RWPE2 (cell line): ENCODE data around the gene SLC35F5.
A peak's percentile ranks its signal among the peaks of the same experiment; 100 is the strongest.
"Not testable (repeated sequence)": the region's sequence is repeated elsewhere in the genome, so short reads cannot be mapped to it uniquely, and the experiment has no call there.

ENCODE experiments used
- ATAC-seq: fragments of 200-7000 bp; cut with Tn5 transposase; 3 replicates; pipeline ENCODE4 v1.9.1; 2021; ENCODE audit warnings: low read depth
- DNase-seq: peaks from one replicate; pipeline ENCODE4 v3.0.0-alpha.2; 2020; ENCODE audit warnings: low spot score
- H3K27ac ChIP-seq: fragments of 450-650 bp; 2 replicates; pipeline ENCODE4 v1.5.1; 2017; ENCODE audit warnings: mild to moderate bottlenecking; ENCODE audit not compliant: poor library complexity, severe bottlenecking
- H3K27me3 ChIP-seq: fragments of 250-450 bp; sonication (Bioruptor Pico); 2 replicates; pipeline ENCODE4 v1.5.1; 2021; ENCODE audit warnings: mild to moderate bottlenecking, moderate library complexity; ENCODE audit not compliant: insufficient read depth, poor library complexity, severe bottlenecking
- H3K36me3 ChIP-seq: fragments of 250-450 bp; sonication (Bioruptor Pico); 2 replicates; pipeline ENCODE4 v1.5.1; 2020; ENCODE audit warnings: low read depth, mild to moderate bottlenecking, moderate library complexity
- H3K4me1 ChIP-seq: fragments of 250-450 bp; sonication (Bioruptor Pico); 2 replicates; pipeline ENCODE4 v1.5.1; 2021; ENCODE audit warnings: mild to moderate bottlenecking, moderate library complexity; ENCODE audit not compliant: insufficient read depth, poor library complexity, severe bottlenecking
- H3K4me3 ChIP-seq: fragments of 250-450 bp; sonication (Bioruptor Pico); 2 replicates; pipeline ENCODE4 v1.5.1; 2021; ENCODE audit warnings: mild to moderate bottlenecking, moderate library complexity; ENCODE audit not compliant: severe bottlenecking
- H3K9me3 ChIP-seq: fragments of 250-450 bp; sonication (Bioruptor Pico); 2 replicates; pipeline ENCODE4 v1.5.1; 2021; ENCODE audit warnings: mild to moderate bottlenecking, moderate library complexity; ENCODE audit not compliant: severe bottlenecking
- CTCF ChIP-seq: fragments of 450-650 bp; IDR thresholded peaks from one replicate; pipeline ENCODE4 v1.5.1; 2017; ENCODE audit warnings: mild to moderate bottlenecking, moderate library complexity; ENCODE audit not compliant: poor library complexity, severe bottlenecking

Gene SLC35F5

GRCh38 chr2:113692698-113693428, 63.6 kb downstream of the SLC35F5 start:
- no peaks in the 10 kb centered on the region for H3K4me1 ChIP-seq
- H3K27me3 ChIP-seq, result no peaks in the 10 kb centered on the region
- no peak overlapping the region for H3K4me3 ChIP-seq
- no peak overlapping the region for H3K27ac ChIP-seq
- DNase-seq (no peak), ATAC-seq (no peak)
- H3K9me3 ChIP-seq, result no peaks in the 10 kb centered on the region
- no peak for TF ChIP-seq CTCF
- H3K36me3 ChIP-seq, result no peaks in the 10 kb centered on the region

GRCh38 chr2:113690871-113691270, 65.6 kb downstream of the SLC35F5 start:
- ATAC-seq, DNase-seq: not testable (repeated sequence)

GRCh38 chr2:113686537-113686936, 69.9 kb downstream of the SLC35F5 start:
- no peaks in the 10 kb centered on the region for H3K36me3 ChIP-seq
- H3K4me1 ChIP-seq, result no peaks in the 10 kb centered on the region
- no peak overlapping the region for H3K4me3 ChIP-seq
- no peaks in the 10 kb centered on the region for H3K27me3 ChIP-seq
- no peak for TF ChIP-seq CTCF
- no peaks in the 10 kb centered on the region for H3K9me3 ChIP-seq
- no peak overlapping the region for H3K27ac ChIP-seq
- DNase-seq (no peak), ATAC-seq (peak; percentile 99)

More at GRCh38 chr2:113690871-113691270, 65.6 kb downstream of the SLC35F5 start:
- H3K9me3 ChIP-seq, H3K36me3 ChIP-seq, H3K4me1 ChIP-seq, H3K4me3 ChIP-seq, H3K27me3 ChIP-seq, H3K27ac ChIP-seq: not testable (repeated sequence)

GRCh38 chr2:113685471-113685870, 71.0 kb downstream of the SLC35F5 start:
- no peak for DNase-seq
- peaks cover 2% of the 10 kb centered on the region for H3K9me3 ChIP-seq
- H3K4me1 ChIP-seq, result no peaks in the 10 kb centered on the region
- H3K27me3 ChIP-seq, result no peaks in the 10 kb centered on the region
- no peaks in the 10 kb centered on the region for H3K36me3 ChIP-seq
- TF ChIP-seq CTCF, result no peak
- H3K4me3 ChIP-seq, result no peak overlapping the region
- H3K27ac ChIP-seq, result no peak overlapping the region
- no peak for ATAC-seq

- no peak for TF ChIP-seq CTCF
- no peak for ATAC-seq
- H3K9me3 ChIP-seq, result peaks cover 2% of the 10 kb centered on the region
- no peaks in the 10 kb centered on the region for H3K4me1 ChIP-seq
- H3K27ac ChIP-seq, result no peak overlapping the region
- H3K27me3 ChIP-seq, result no peaks in the 10 kb centered on the region
- no peaks in the 10 kb centered on the region for H3K36me3 ChIP-seq
- no peak for DNase-seq
- no peak overlapping the region for H3K4me3 ChIP-seq
Observed at GRCh38 chr2:113679457-113679856, 77.0 kb downstream of the SLC35F5 start.
